H1 (cell line): ENCODE measurements around the gene BAIAP2. TPM values are rescaled to one million over a fixed set of nuclear protein-coding genes. Genes with fewer than 3 reads are reported as not detected.

ENCODE experiments used
- CTCF ChIA-PET: fragments of 300-600 bp; sonication (Branson Sonifier 250); formaldehyde crosslinking; loops from one replicate; lab custom pipeline; 2021; ENCODE audit not compliant: partially characterized antibody; lab: Charles Lee
- POLR2A ChIA-PET: fragments of 300-600 bp; sonication (Branson Sonifier 250); formaldehyde crosslinking; loops from one replicate; lab custom pipeline; 2021; ENCODE audit warnings: inconsistent platforms; ENCODE audit not compliant: partially characterized antibody; lab: Charles Lee
- DNase-seq, 2 experiments: peaks; one replicate each; pipeline versions ENCODE4 v3.0.0 to v3.0.0-alpha.2; 2010 to 2022; ENCODE audit warnings: low spot score in 2 of 2, low read depth in 1 of 2, mixed read lengths in 1 of 2
- FAIRE-seq: peaks from 2 replicates; lab custom pipeline; 2011; peaks lifted over from hg19 to GRCh38; lab: Jason Lieb, UNC
- H2AFZ ChIP-seq: 2 replicates; pipeline ENCODE4 v1.8.1; 2012; ENCODE audit warnings: low read length, inconsistent platforms
- H2AK5ac ChIP-seq: 2 replicates; pipeline ENCODE4 v1.6.1; 2013; ENCODE audit warnings: low read depth, low read length
- H2BK120ac ChIP-seq: replicated peaks from 2 replicates; pipeline ENCODE3; 2013; ENCODE audit warnings: low read depth, low read length, inconsistent platforms
- H2BK12ac ChIP-seq: 2 replicates; pipeline ENCODE4 v1.6.1; 2013; ENCODE audit warnings: low read depth, low read length
- H2BK15ac ChIP-seq: 2 replicates; pipeline ENCODE4 v1.6.1; 2013; ENCODE audit warnings: low read length
- H2BK20ac ChIP-seq: 2 replicates; pipeline ENCODE4 v1.6.1; 2013; ENCODE audit warnings: low read length
- H2BK5ac ChIP-seq: 2 replicates; pipeline ENCODE4 v1.6.1; 2013; ENCODE audit warnings: low read depth, low read length
- H3K14ac ChIP-seq: 2 replicates; pipeline ENCODE4 v1.6.1; 2013; ENCODE audit warnings: inconsistent platforms; ENCODE audit not compliant: insufficient read length
- H3K18ac ChIP-seq: 2 replicates; pipeline ENCODE4 v1.6.1; 2013; ENCODE audit warnings: low read length; ENCODE audit errors: extremely low read depth
- H3K23ac ChIP-seq: 2 replicates; pipeline ENCODE4 v1.6.1; 2013; ENCODE audit warnings: inconsistent platforms; ENCODE audit not compliant: insufficient read length
- H3K23me2 ChIP-seq: 2 replicates; pipeline ENCODE4 v1.6.1; 2013; ENCODE audit warnings: low read depth, low read length
- H3K27ac ChIP-seq: 2 replicates; pipeline ENCODE4 v1.6.1; 2011; ENCODE audit warnings: low read depth, low read length, inconsistent platforms
- H3K27me3 ChIP-seq, 4 experiments: replicated peaks in 1 of 4; 1 replicate in 1 of 4; 2 replicates in 3 of 4; pipeline versions ENCODE4 v1.6.1 to v1.8.1; 2011 to 2013; ENCODE audit warnings: low read length in 3 of 4, mild to moderate bottlenecking in 3 of 4, inconsistent platforms in 2 of 4, mixed read lengths in 2 of 4, moderate library complexity in 1 of 4; ENCODE audit not compliant: control insufficient read depth in 3 of 4, insufficient read depth in 3 of 4; ENCODE audit errors: extremely low read depth in 1 of 4
- H3K36me3 ChIP-seq, 4 experiments: 2 replicates each; pipeline versions ENCODE4 v1.6.1 to v1.8.1; 2011 to 2013; ENCODE audit warnings: mild to moderate bottlenecking in 4 of 4, low read length in 3 of 4, moderate library complexity in 2 of 4, control low read depth in 1 of 4, inconsistent platforms in 1 of 4; ENCODE audit not compliant: insufficient read depth in 4 of 4, control insufficient read depth in 2 of 4
- H3K4ac ChIP-seq: replicated peaks from 2 replicates; pipeline ENCODE3; 2013; ENCODE audit warnings: low read length, low read depth, mixed read lengths, inconsistent platforms; ENCODE audit not compliant: insufficient read length
- H3K4me1 ChIP-seq, 4 experiments: replicated peaks in 1 of 4; 1 replicate in 1 of 4; 2 replicates in 3 of 4; pipeline versions ENCODE4 v1.6.1 to v1.8.1; 2011 to 2013; ENCODE audit warnings: low read length in 3 of 4, inconsistent platforms in 2 of 4, mixed read lengths in 1 of 4; ENCODE audit not compliant: insufficient read depth in 4 of 4, control insufficient read depth in 3 of 4
- H3K4me2 ChIP-seq, 2 experiments: 2 replicates each; pipeline versions ENCODE4 v1.6.1 to v1.8.1; 2011 to 2013; ENCODE audit warnings: low read depth in 2 of 2, low read length in 2 of 2, control low read depth in 1 of 2, inconsistent platforms in 1 of 2, mild to moderate bottlenecking in 1 of 2; ENCODE audit not compliant: insufficient read depth in 1 of 2
- H3K4me3 ChIP-seq, 4 experiments: fragments of 200-600, 300-600 bp in 1 of 4; sonication (generic), shearing (Covaris generic), sonication (Bioruptor Twin) in 1 of 4; 2 replicates each; pipeline versions ENCODE4 v1.5.1 to v1.8.1; 2011 to 2016; ENCODE audit warnings: low read length in 4 of 4, low read depth in 3 of 4, control low read depth in 2 of 4, inconsistent platforms in 2 of 4, mild to moderate bottlenecking in 2 of 4, mixed read lengths in 1 of 4, moderate library complexity in 1 of 4; ENCODE audit not compliant: insufficient read depth in 2 of 4; ENCODE audit errors: extremely low read depth in 1 of 4
- H3K56ac ChIP-seq: replicated peaks from 2 replicates; pipeline ENCODE3; 2013; ENCODE audit warnings: low read depth, mild to moderate bottlenecking, mixed read lengths, low read length, inconsistent platforms; ENCODE audit not compliant: insufficient read length
- H3K79me1 ChIP-seq: 2 replicates; pipeline ENCODE4 v1.6.1; 2013; ENCODE audit warnings: low read depth, low read length, control low read depth
- H3K79me2 ChIP-seq, 2 experiments: 2 replicates each; pipeline versions ENCODE4 v1.6.1 to v1.8.1; 2012 to 2013; ENCODE audit warnings: low read length in 2 of 2, mild to moderate bottlenecking in 2 of 2, inconsistent platforms in 1 of 2; ENCODE audit not compliant: insufficient read depth in 2 of 2, control insufficient read depth in 1 of 2
- H3K9ac ChIP-seq, 4 experiments: replicated peaks in 1 of 4; 1 replicate in 1 of 4; 2 replicates in 3 of 4; pipeline versions ENCODE4 v1.6.1 to v1.8.1; 2011 to 2013; ENCODE audit warnings: low read depth in 3 of 4, low read length in 3 of 4, control low read depth in 2 of 4, mild to moderate bottlenecking in 2 of 4, moderate library complexity in 2 of 4, inconsistent platforms in 1 of 4; ENCODE audit errors: extremely low read depth in 1 of 4
- H3K9me3 ChIP-seq, 2 experiments: 2 replicates each; pipeline versions ENCODE4 v1.6.1 to v1.8.1; 2012 to 2013; ENCODE audit warnings: mild to moderate bottlenecking in 2 of 2, moderate library complexity in 2 of 2, control low read depth in 1 of 2, inconsistent platforms in 1 of 2, low read depth in 1 of 2, low read length in 1 of 2, mixed read lengths in 1 of 2; ENCODE audit not compliant: insufficient read depth in 2 of 2
- H4K20me1 ChIP-seq, 2 experiments: replicated peaks in 1 of 2; 2 replicates each; pipeline versions ENCODE3 to v1.8.1; 2011 to 2013; ENCODE audit warnings: inconsistent platforms in 2 of 2, low read length in 2 of 2, mild to moderate bottlenecking in 1 of 2; ENCODE audit not compliant: insufficient read depth in 2 of 2, control insufficient read depth in 1 of 2
- H4K5ac ChIP-seq: 2 replicates; pipeline ENCODE4 v1.6.1; 2013; ENCODE audit warnings: low read length, low read depth, mixed read lengths, inconsistent platforms; ENCODE audit not compliant: insufficient read length
- H4K8ac ChIP-seq: 2 replicates; pipeline ENCODE4 v1.8.0; 2013; ENCODE audit warnings: mild to moderate bottlenecking, moderate library complexity, low read length, inconsistent platforms; ENCODE audit not compliant: insufficient read depth; ENCODE audit errors: extremely low read depth
- H4K91ac ChIP-seq: replicated peaks from 2 replicates; pipeline ENCODE3; 2013; ENCODE audit warnings: low read length, mixed read lengths, inconsistent platforms; ENCODE audit not compliant: insufficient read length
- ASH2L ChIP-seq: fragments of 200-600, 300-600 bp; sonication (generic); IDR thresholded peaks from one replicate; pipeline ENCODE4 v1.7.1; 2017; ENCODE audit warnings: low read length
- CBX8 ChIP-seq: fragments of 300-800, 300-1000 bp; sonication (generic); IDR thresholded peaks from 2 replicates; pipeline ENCODE4 v1.7.1; 2016; ENCODE audit warnings: low read depth, low read length, borderline replicate concordance
- HDAC6 ChIP-seq: IDR thresholded peaks from one replicate; pipeline ENCODE4 v1.7.1; 2012; ENCODE audit warnings: low read depth, mild to moderate bottlenecking, inconsistent platforms, low read length, moderate library complexity
- MAFK ChIP-seq: IDR thresholded peaks from 2 replicates; pipeline ENCODE4 v1.6.1; 2012; ENCODE audit warnings: low read depth, mild to moderate bottlenecking, improper control_type of control experiment, low read length
- NANOG ChIP-seq: IDR thresholded peaks from 2 replicates; pipeline ENCODE4 v1.6.1; 2011; ENCODE audit warnings: low read length, low read depth, mild to moderate bottlenecking, inconsistent platforms; ENCODE audit not compliant: insufficient read depth, poor library complexity, severe bottlenecking
- RAD21 ChIP-seq, 2 experiments: IDR thresholded peaks in 1 of 2; conservative IDR thresholded peaks in 1 of 2; 2 replicates each; pipeline ENCODE4 v1.6.1; 2011; ENCODE audit warnings: low read depth in 2 of 2, low read length in 2 of 2, improper control_type of control experiment in 1 of 2, inconsistent platforms in 1 of 2, mild to moderate bottlenecking in 1 of 2, moderate library complexity in 1 of 2
- RNF2 ChIP-seq: fragments of 200-900, 300-1000 bp; sonication (generic); IDR thresholded peaks from 2 replicates; pipeline ENCODE4 v1.7.1; 2016; ENCODE audit warnings: borderline replicate concordance, low read depth, mild to moderate bottlenecking, antibody characterized with exemption, low read length; ENCODE audit not compliant: poor library complexity, severe bottlenecking; ENCODE audit errors: missing control alignments
- RXRA ChIP-seq: IDR thresholded peaks from 2 replicates; pipeline ENCODE4 v1.6.1; 2011; ENCODE audit warnings: low read depth, mild to moderate bottlenecking, low read length, moderate library complexity; ENCODE audit not compliant: insufficient read depth
- SAP30 ChIP-seq: fragments of 300-600 bp; sonication (generic); IDR thresholded peaks from 2 replicates; pipeline ENCODE4 v1.7.1; 2012; ENCODE audit warnings: low read length, moderate library complexity, mild to moderate bottlenecking, inconsistent platforms; ENCODE audit not compliant: insufficient read depth, insufficient replicate concordance
- SRF ChIP-seq: IDR thresholded peaks from 2 replicates; pipeline ENCODE4 v1.6.1; 2011; ENCODE audit warnings: mild to moderate bottlenecking, low read depth, low read length, moderate library complexity
- TBP ChIP-seq: IDR thresholded peaks from 2 replicates; pipeline ENCODE4 v1.6.1; 2011; ENCODE audit warnings: low read depth, low read length, improper control_type of control experiment
- WGBS, 2 experiments: shearing (Covaris generic) in 1 of 2; methylation state at CpG; one replicate each; pipeline versions ENCODE4 v1.1.6 to v1.1.7; 2013 to 2015; ENCODE audit warnings: low lambda C conversion rate in 2 of 2, mixed read lengths in 2 of 2, inconsistent platforms in 1 of 2, low coverage in 1 of 2, missing lambda C conversion rate in 1 of 2; ENCODE audit not compliant: insufficient replicate concordance in 2 of 2, insufficient coverage in 1 of 2, insufficient read length in 1 of 2; ENCODE audit errors: extremely low coverage in 1 of 2, missing lambda C conversion rate in 1 of 2; 5-methylcytosine and 5-hydroxymethylcytosine counted together
- polyA plus RNA-seq, 7 experiments: library from polyadenylated mRNA; depleted of rRNA in 3 of 7; stranded (reverse) in 5 of 7; unstranded in 2 of 7; fragments of >200 nt in 5 of 7; fragments of 200-250 nt in 2 of 7; gene quantifications; 1 replicate in 5 of 7; 2 replicates in 1 of 7; 4 replicates in 1 of 7; pipeline versions ENCODE4 v1.2.1 to v1.2.3, GENCODE V29; 2011 to 2013; ENCODE audit warnings: missing spikeins in 2 of 7, mixed read lengths in 2 of 7
- total RNA-seq: library from RNA; stranded (reverse); fragmentation: NEBNext Ultra II Directional; extraction: Animal tissue kit (Norgen Biotek cat#: 25700); gene quantifications from 2 replicates; pipeline ENCODE4 v1.2.1, GENCODE V29; 2021
- TF ChIP-seq, protein P1 (sequence below): IDR thresholded peaks from 2 replicates; pipeline ENCODE4 v1.6.1; 2011; ENCODE audit warnings: low read depth, mild to moderate bottlenecking, low read length; ENCODE audit not compliant: insufficient read depth

Gene BAIAP2
- total and polyA plus RNA-seq, 2 of the 8 experiments (the other 6 are each of a cell fraction or from before 2014, with no cell fraction given) = 10.0 to 22.8 TPM

DNA sequence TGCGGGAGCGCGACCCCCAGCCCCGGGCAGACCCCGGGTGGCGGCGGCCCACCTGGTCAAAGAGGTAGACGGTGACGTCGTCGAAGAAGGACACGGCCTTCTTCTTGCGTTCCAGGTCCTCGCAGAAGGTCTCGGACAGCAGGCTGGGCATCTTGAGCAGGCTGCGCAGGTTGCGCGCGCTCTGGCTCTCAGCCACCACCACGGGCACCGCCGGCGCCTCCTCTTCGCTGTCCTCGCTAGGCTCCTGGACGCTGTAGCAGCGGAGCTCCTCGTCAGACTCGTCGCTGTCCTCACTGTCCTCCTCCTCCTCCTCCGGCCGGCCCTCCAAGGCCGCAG is 85.2 kb downstream of the BAIAP2 start:
- no peak overlapping the region for H3K4me2 ChIP-seq
- H3K27me3 ChIP-seq = peaks cover 0 to 11% (median 7%) of the 10 kb centered on the region in 4 experiments; a peak in 3 of 7 replicates
- no peak overlapping the region for H3K14ac ChIP-seq
- no peak overlapping the region; a peak in 2 of 7 replicates for H3K9ac ChIP-seq
- peaks cover 0 to 16% (median 6%) of the 10 kb centered on the region in 4 experiments; a peak in 5 of 7 replicates for H3K4me1 ChIP-seq
- CTCF ChIA-PET = interaction anchor here (0.7 to 5.0 kb wide), 17 partner anchors 10 to 132 kb away, joined by 3 to 24 read pairs (median 4); no protein-coding TSS in a partner anchor
- H3K9me3 ChIP-seq = no peaks in the 10 kb centered on the region
- WGBS, 2 experiments = 92% methylated on average over 26 of the region's 33 CpGs; no CpG with 5 or more reads in 1 of the 2 experiments
- no peaks in the 10 kb centered on the region for H3K36me3 ChIP-seq
- no peaks in the 10 kb centered on the region for H3K79me2 ChIP-seq
- no peak for DNase-seq
- H3K18ac ChIP-seq = no peak overlapping the region
- FAIRE-seq = no peak
- no peak overlapping the region for H4K5ac ChIP-seq
- H2AFZ ChIP-seq = no peak overlapping the region
- H3K4me3 ChIP-seq = peak overlapping the region in 1 of 4 experiments; percentile 66; a peak in 1 of 8 replicates
- H2BK12ac ChIP-seq = peak overlapping the region; percentile 27; the same call in 1 of the 2 replicates
- no peak overlapping the region for H2BK20ac ChIP-seq
- no peak overlapping the region for H2AK5ac ChIP-seq
- no peak overlapping the region for H2BK15ac ChIP-seq
- peak overlapping the region; percentile 69 for H3K4ac ChIP-seq
- H4K20me1 ChIP-seq = peaks cover 0 to 1% of the 10 kb centered on the region in 2 experiments
- H3K79me1 ChIP-seq = no peaks in the 10 kb centered on the region; the same call in 1 of the 2 replicates
- peak overlapping the region; percentile 92; the same call in 1 of the 2 replicates for H4K8ac ChIP-seq
- no peak overlapping the region for H3K27ac ChIP-seq
- H2BK120ac ChIP-seq = no peak overlapping the region
- no peak overlapping the region for H3K56ac ChIP-seq
- no peak overlapping the region for H3K23ac ChIP-seq
- H4K91ac ChIP-seq = peak overlapping the region; percentile 74
- H2BK5ac ChIP-seq = 0 out of 2 replicates have a peak overlapping the region, but pooled peaks have one; percentile 52
- POLR2A ChIA-PET = interaction anchor here (2.3 kb wide), 1 partner anchor 393 kb away, joined by 8 read pairs; the partner anchor contains the start of gene ACTG1
- peaks cover 3% of the 10 kb centered on the region; the same call in 1 of the 2 replicates for H3K23me2 ChIP-seq
- TF ChIP-seq ASH2L (no peak), NANOG (no peak), TBP (no peak), HDAC6 (no peak), SRF (no peak), RXRA (no peak), MAFK (no peak), RNF2 (no peak), CBX8 (no peak), RAD21 (IDR thresholded peaks at IDR 0.05 in 1 of 2, conservative IDR thresholded peaks at IDR 0.05 in 1 of 2; ENCODE audit: low read depth in 2 of 2, low read length in 2 of 2) (no peak), SAP30 (no peak)
- TF ChIP-seq, protein P1, sequence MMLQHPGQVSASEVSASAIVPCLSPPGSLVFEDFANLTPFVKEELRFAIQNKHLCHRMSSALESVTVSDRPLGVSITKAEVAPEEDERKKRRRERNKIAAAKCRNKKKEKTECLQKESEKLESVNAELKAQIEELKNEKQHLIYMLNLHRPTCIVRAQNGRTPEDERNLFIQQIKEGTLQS = no peak
